OCI-LY7 (cell line): ENCODE measurements around the gene ALDOB.

Source experiments
- EZH2phosphoT487 ChIP-seq: fragments of 200-600 bp; sonication (generic); IDR thresholded peaks from 2 replicates; pipeline ENCODE4 v1.6.1; 2018; ENCODE audit warnings: low read depth, borderline replicate concordance, mild to moderate bottlenecking, mixed run types, antibody characterized with exemption, low read length, moderate library complexity, mixed read lengths
- TF ChIP-seq, protein P1 (sequence below): fragments of 200-600 bp; sonication (generic); conservative IDR thresholded peaks from 2 replicates; pipeline ENCODE4 v1.5.1; 2014; ENCODE audit warnings: mild to moderate bottlenecking, antibody characterized with exemption, low read length, moderate library complexity, mixed read lengths

- TF ChIP-seq, protein P1, sequence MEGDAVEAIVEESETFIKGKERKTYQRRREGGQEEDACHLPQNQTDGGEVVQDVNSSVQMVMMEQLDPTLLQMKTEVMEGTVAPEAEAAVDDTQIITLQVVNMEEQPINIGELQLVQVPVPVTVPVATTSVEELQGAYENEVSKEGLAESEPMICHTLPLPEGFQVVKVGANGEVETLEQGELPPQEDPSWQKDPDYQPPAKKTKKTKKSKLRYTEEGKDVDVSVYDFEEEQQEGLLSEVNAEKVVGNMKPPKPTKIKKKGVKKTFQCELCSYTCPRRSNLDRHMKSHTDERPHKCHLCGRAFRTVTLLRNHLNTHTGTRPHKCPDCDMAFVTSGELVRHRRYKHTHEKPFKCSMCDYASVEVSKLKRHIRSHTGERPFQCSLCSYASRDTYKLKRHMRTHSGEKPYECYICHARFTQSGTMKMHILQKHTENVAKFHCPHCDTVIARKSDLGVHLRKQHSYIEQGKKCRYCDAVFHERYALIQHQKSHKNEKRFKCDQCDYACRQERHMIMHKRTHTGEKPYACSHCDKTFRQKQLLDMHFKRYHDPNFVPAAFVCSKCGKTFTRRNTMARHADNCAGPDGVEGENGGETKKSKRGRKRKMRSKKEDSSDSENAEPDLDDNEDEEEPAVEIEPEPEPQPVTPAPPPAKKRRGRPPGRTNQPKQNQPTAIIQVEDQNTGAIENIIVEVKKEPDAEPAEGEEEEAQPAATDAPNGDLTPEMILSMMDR = no peak
- no peak for TF ChIP-seq EZH2phosphoT487
Observed at GRCh38 chr9:101427957-101428655, 7.5 kb downstream of the ALDOB start.
